Astrocyte of the spinal cord (primary cell): Measurements from ENCODE around the gene SH2B3.
"Not testable (repeated sequence)": the region's sequence is repeated elsewhere in the genome, so short reads cannot be mapped to it uniquely, and the experiment has no call there.

Experiments
- DNase-seq: peaks from one replicate; pipeline ENCODE4 v3.0.0; 2011; ENCODE audit warnings: low read depth, low spot score
- H3K4me3 ChIP-seq: 2 replicates; pipeline ENCODE4 v1.5.1; 2011; ENCODE audit warnings: low read depth, mild to moderate bottlenecking, low read length, moderate library complexity
- in situ Hi-C: cut with HindIII; loops from 2 replicates; pipeline ENCODE4 v1.10.0; 2017; ENCODE audit warnings: low sequenced_read_pairs
- TF ChIP-seq, protein P1 (sequence below): IDR thresholded peaks from 2 replicates; pipeline ENCODE4 v1.5.1; 2012; ENCODE audit warnings: low read depth, mild to moderate bottlenecking, low read length, inconsistent platforms

Gene SH2B3

DNA sequence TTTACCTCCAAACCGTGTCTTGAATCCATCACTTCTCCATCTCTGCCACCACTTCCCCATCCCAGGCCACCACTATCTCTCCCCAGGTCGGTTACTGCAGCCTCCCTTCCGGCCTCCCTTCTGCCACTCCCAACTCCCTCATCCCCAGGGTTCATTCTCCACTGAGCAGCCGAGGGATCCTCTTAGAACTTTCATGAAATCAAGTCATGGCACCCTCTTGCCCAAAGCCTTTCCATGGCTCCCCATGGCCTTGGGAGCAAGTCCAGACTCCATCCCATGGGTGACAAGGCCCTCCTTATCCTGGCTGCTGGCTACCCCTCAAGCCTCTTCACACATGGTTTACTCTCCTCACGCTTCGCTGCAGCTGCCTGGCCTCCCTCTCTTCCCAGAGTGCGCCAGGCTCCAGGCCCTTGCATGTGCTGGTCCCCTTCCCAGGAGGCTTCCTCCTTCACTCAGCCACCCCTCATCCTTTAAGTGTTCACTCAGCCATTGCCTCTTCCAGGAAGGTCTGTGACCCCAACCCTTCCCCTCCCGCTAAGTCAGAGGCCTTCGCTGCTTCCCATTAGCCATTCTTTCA lies 17.9 kb upstream of the SH2B3 start:
- no peak for DNase-seq
- TF ChIP-seq, protein P1, sequence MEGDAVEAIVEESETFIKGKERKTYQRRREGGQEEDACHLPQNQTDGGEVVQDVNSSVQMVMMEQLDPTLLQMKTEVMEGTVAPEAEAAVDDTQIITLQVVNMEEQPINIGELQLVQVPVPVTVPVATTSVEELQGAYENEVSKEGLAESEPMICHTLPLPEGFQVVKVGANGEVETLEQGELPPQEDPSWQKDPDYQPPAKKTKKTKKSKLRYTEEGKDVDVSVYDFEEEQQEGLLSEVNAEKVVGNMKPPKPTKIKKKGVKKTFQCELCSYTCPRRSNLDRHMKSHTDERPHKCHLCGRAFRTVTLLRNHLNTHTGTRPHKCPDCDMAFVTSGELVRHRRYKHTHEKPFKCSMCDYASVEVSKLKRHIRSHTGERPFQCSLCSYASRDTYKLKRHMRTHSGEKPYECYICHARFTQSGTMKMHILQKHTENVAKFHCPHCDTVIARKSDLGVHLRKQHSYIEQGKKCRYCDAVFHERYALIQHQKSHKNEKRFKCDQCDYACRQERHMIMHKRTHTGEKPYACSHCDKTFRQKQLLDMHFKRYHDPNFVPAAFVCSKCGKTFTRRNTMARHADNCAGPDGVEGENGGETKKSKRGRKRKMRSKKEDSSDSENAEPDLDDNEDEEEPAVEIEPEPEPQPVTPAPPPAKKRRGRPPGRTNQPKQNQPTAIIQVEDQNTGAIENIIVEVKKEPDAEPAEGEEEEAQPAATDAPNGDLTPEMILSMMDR = no peak
- H3K4me3 ChIP-seq = no peak overlapping the region
- in situ Hi-C loops = no loop called here

DNA sequence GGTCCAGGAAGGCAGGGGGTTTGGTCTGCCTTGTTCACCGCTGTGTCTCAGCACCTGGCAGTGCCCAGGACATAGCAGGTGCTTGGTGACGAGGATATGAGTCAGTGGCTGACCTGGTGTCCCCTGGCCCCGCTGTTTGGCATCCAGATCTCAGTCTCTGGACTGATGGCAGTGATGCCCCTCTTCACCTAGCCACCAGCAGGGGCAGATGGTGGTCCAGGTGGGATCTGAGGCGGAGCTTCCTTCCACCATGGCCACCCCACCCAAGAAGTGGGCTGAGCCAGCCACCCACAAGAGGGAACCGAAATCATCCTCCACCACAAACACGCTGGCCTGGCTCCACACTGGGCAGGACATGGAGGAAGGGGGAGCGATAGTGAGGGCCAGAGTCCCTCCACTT lies 16.1 kb upstream of the SH2B3 start:
- no peak for DNase-seq
- TF ChIP-seq, protein P1 = no peak
- H3K4me3 ChIP-seq = no peak overlapping the region
- in situ Hi-C loops = no loop called here

- TF ChIP-seq, protein P1 = no peak
- no peak for DNase-seq
- in situ Hi-C loops = no loop called here
- H3K4me3 ChIP-seq = no peak overlapping the region
Measured at GRCh38 chr12:111390910-111391309, 14.8 kb upstream of the SH2B3 start.

GRCh38 chr12:111393700-111394300 lies 11.9 kb upstream of the SH2B3 start:
- H3K4me3 ChIP-seq = no peak overlapping the region
- TF ChIP-seq, protein P1 = no peak
- in situ Hi-C loops = no loop called here
- no peak for DNase-seq

DNA sequence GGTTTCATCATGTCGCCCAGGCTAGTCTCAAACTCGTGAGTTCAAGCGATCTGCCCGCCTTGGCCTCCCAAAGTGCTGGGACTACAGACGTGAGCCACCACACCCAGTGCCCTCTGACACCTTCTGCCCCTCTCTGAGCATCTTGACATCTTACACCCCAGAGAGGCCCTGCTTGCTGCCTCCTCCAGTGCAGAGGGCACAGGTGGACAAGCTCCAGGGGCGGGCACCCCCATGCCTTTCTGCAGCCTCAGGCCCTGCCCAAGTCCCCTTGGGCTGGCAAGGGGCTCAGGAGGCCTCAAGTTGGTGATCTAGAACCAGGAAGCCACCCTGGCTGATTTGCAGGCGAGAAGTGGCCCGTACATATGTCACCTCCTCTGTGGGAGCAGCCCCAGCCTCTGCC lies 11.2 kb upstream of the SH2B3 start:
- no peak overlapping the region for H3K4me3 ChIP-seq
- TF ChIP-seq, protein P1 = no peak
- DNase-seq = no peak
- in situ Hi-C loops = no loop called here

DNA sequence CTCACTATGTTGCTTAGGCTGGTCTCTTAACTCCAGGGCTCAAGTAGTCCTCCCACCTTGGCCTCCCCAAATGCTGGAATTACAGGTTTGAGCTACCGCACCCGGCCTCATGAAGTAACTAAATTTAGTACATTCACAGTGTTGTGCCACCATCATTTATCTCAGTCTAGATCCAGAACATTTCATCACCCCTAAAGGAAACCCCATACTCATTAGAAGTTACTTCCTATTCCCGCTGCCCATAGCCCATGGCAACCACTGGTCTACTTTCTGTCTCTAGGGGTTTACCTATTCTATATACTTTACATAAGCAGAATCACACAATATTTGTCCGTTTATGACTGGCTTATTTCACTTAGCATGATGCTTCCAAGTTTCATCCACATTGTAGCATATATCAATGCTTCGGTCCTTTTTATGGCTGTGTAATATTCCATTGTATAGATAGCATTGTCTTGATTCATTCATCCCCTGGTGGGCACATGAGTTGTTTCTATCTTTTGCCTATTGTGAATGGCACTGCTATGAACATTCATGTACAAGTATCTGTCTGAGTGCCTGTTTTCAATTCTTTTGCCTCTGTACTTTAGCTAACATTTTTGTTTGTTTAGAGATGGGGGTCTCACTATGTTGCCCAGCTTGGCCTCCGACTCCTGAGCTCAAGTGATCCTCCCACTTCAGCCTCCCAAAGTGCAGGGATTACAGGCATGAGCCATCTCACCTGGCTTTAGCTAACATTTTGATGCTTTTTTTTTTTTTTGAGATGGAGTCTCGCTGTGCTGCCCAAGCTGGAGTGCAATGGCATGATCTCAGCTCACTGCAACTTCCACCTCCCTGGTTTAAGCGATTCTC lies 10.2 kb upstream of the SH2B3 start:
- no peak for DNase-seq
- no peak overlapping the region for H3K4me3 ChIP-seq
- in situ Hi-C loops = no loop called here
- TF ChIP-seq, protein P1 = no peak

- H3K4me3 ChIP-seq, in situ Hi-C loops, DNase-seq: not testable (repeated sequence)
Measured at GRCh38 chr12:111396271-111396670, 9.5 kb upstream of the SH2B3 start.
